ENCODE measurements around the gene COG8.

Gene COG8

GRCh38 chr16:69344171-69344570 lies 4.8 kb upstream of the COG8 start:
- no peak for DNase-seq

- DNase-seq, result no peak
These were observed 806 bp upstream of the COG8 start for GRCh38 chr16:69340095-69340644.

GRCh38 chr16:69338557-69339288 lies 641 bp downstream of the COG8 start:
- DNase-seq, result no peak

- DNase-seq, result no peak
These were observed 4.7 kb downstream of the COG8 start for GRCh38 chr16:69334696-69335095.

- DNase-seq, result peak; percentile 72 to 86
These were observed 8.9 kb downstream of the COG8 start, which contains the start of gene PDF for GRCh38 chr16:69330286-69331109. PDF (minus strand) TSS chr16:69330588; CDS start chr16:69330570, 18 bp downstream.

- no peak for DNase-seq
These were observed 9.7 kb downstream of the COG8 start for GRCh38 chr16:69329369-69330285.

- DNase-seq, result peak in 1 of 2 experiments; percentile 55
These were observed 10.5 kb downstream of the COG8 start for GRCh38 chr16:69328854-69329316.

GRCh38 chr16:69327585-69328310 lies 11.6 kb downstream of the COG8 start:
- no peak for DNase-seq

- DNase-seq, result no peak
These were observed 13.0 kb downstream of the COG8 start for GRCh38 chr16:69326172-69326873.

- DNase-seq, result no peak
These were observed 13.6 kb downstream of the COG8 start for GRCh38 chr16:69325784-69326171.

- no peak for DNase-seq
These were observed 14.6 kb downstream of the COG8 start for GRCh38 chr16:69324585-69325253.

GRCh38 chr16:69324013-69324531 lies 15.3 kb downstream of the COG8 start:
- no peak for DNase-seq

- DNase-seq, result no peak
These were observed 15.9 kb downstream of the COG8 start for GRCh38 chr16:69323415-69323814.

GRCh38 chr16:69322343-69322742 lies 17.0 kb downstream of the COG8 start:
- DNase-seq, result no peak

GRCh38 chr16:69321080-69321479 lies 18.3 kb downstream of the COG8 start:
- no peak for DNase-seq

GRCh38 chr16:69320740-69321073 lies 18.7 kb downstream of the COG8 start:
- DNase-seq, result no peak

GRCh38 chr16:69319826-69320739 lies 19.3 kb downstream of the COG8 start:
- no peak for DNase-seq

- no peak for DNase-seq
These were observed 20.0 kb downstream of the COG8 start for GRCh38 chr16:69319381-69319780.

GRCh38 chr16:69318911-69319289 lies 20.5 kb downstream of the COG8 start:
- DNase-seq, result no peak
